LoVo (cell line): ENCODE data around the gene PINLYP.

Experiments used
- DNase-seq: peaks from one replicate; pipeline ENCODE4 v3.0.0-alpha.2; 2016; ENCODE audit warnings: low spot score

The PINLYP gene

DNA sequence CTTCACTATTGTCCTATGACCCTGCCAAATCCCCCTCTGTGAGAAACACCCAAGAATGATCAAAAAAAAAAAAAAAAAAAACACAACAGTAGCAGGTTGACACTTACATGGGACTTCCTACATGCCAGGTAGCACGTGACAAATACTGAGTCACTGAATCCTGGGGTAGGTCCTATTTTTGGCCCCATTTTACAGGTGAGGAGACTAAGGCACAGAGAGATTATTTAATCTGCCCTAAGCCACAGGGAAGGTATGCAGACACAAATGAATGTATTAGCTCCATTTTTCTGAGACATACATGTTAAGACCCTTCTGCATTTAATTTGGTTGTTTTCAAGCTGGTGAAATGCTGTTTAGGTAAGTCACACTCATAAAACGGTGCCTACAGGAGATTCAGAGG, 26.9 kb upstream of the PINLYP start:
- DNase-seq: no peak

DNA sequence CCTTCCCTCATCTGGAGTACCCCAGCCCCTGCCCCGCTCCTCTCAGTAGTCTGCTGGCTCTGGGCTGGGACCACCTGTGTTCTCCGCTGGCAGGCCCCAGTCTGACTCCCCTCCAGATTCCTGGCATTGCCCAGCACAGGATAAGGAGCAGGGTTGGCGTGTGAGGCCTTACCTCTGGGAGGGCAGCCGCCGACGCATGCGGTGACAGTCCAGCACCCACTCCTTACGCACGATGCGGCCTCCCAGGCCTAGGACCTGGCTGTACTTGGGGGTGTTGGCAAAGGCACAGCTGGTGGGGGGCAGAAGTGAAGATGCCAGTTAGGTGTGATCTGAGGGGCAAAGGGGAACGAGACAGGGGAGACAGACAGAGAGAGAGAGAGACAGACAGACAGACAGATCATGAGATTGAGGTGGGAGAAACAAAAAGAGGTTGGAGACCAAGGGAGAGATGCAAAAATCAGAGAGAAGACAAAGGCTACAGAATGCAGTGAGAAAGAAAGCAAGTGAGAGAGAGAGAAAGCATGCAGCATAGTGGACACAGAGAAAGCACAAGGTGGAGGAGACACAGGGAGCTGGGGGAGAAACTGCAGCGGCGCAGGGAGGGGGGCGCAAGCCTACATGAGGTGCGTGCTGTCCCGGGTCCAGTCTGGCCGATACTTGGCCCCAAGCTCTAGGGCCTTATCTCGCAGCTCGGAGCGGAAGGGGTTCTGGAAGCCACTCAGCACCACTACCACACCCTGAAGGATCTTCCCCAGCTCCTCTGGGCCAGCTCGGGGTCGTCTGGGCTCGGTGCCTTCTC, 24.0 kb upstream of the PINLYP start:
- no peak for DNase-seq

DNA sequence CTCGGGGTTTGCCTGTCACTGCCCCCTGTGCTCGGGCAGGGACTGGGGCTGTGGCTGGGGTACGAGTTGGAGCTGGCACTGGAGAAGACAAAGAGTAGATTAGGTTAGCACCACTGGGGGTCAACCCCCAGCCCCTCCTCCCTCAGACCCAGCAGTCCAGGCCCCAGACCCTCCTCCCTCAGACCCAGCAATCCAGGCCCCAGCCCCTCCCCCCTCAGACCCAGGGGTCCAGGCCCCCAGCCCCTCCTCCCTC, 23.5 kb upstream of the PINLYP start:
- no peak for DNase-seq

DNA sequence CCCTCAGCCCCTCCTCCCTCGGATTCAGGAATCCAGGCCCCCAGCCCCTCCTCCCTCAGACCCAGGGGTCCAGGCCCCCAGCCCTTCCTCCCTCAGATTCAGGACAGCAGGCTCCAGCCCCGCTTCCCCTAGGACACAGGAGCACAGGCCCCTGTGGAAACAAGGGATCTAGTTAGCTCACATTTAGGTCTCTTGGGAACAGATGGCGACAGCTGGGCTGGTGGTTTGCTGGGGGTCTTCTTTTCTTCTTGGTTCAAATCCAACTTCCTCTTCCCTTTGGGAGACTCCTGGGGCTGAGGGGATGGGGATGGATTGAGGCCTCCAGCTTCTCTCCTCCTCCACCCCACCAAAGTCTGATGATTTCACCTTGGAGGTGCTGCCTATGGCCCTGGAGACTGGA, 23.0 kb upstream of the PINLYP start:
- no peak for DNase-seq

DNA sequence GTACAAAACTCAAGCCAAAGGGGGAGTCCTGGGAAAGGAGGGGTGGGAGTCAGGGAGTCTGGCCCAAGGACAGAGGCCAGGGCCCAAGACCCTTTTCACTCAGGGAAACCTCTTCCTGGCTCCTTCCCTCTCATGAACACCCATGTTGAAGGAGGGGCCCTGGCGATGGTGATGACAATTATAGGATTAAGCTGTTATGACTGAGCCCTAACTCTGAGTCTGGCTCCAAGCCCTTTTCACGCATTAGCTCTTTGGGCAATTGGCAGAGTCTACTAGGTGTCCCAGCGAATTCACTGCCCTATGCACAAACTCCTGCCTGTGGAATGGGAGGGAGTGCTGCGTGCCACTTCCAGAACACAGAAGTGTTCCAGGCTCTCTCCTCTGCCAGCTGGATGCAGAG, 21.9 kb upstream of the PINLYP start:
- DNase-seq: no peak

DNA sequence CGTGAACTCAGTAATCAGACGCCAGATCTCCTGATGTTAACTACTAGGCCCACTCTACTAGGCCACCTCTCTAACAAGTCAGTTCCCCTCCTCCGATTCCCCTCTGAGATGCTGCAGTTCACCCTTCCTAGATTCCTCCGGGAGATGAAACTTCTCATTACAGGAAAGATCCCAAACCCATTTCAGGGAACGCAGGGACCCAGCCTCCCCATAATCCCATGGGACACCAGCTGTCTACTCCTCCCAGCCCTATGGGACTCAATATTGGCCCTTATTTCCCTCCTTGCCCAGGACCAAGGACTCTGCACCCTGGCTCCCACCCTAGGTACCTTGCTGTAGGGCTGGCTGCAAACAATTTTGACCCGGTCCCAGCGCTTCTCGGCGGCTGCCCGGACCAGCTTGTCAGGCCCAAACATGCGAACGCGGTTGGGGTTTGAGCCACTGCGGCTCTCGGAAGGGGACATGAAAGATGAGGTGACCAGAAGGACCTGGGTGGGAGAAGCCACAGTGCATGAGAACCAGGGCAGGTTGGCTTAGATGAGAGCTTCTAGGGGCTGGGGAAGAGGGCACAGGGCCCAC, 21.2 kb upstream of the PINLYP start:
- no peak for DNase-seq

DNA sequence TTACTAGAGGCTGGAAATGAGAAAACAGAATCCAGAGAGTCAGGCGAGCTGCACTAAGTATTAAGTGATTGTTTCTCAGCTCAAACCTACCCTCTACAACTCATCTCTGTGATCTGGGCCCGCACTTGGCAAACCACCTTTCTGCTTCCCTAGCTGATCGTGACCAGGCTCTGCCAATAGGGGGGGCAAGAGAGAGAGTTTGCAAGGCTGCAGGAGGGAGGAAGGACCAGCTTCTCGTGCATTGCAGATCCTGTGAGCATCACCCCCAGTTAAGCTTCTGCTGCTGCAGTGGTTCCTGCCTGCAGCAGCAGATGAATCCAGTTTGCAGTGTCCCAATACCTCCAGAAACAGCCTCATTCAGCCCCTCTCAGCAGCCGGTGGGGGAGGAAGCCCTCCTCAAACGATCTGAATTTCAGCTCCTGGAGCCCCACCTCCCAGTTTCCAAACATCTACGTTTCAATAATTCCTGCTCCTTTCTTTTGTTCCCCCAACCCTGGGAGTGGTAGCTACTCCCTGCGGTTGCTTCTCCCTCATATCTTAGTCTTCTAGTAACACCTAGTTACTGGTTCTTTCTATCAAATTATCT, 20.3 kb upstream of the PINLYP start:
- DNase-seq: peak; percentile 46

DNA sequence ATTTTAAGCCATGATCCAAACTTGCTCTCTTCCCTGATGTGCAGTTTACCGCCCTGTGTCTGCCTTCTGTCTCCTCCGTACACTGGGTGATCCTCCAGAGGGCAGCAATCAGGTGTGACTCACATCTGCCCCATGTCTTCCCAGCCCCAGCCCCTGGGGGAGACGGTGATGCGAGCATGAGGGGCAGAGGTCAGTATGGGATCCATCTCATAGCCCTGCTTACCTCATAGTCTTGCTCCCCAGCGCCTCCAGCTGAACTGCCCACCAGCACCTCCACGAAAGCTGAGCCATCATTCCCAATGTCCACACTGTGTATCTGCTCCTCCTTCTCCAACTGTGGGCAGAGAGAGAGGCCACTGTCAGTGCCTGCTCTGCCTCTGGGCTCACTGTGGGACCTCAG, 14.9 kb upstream of the PINLYP start:
- DNase-seq: no peak

DNA sequence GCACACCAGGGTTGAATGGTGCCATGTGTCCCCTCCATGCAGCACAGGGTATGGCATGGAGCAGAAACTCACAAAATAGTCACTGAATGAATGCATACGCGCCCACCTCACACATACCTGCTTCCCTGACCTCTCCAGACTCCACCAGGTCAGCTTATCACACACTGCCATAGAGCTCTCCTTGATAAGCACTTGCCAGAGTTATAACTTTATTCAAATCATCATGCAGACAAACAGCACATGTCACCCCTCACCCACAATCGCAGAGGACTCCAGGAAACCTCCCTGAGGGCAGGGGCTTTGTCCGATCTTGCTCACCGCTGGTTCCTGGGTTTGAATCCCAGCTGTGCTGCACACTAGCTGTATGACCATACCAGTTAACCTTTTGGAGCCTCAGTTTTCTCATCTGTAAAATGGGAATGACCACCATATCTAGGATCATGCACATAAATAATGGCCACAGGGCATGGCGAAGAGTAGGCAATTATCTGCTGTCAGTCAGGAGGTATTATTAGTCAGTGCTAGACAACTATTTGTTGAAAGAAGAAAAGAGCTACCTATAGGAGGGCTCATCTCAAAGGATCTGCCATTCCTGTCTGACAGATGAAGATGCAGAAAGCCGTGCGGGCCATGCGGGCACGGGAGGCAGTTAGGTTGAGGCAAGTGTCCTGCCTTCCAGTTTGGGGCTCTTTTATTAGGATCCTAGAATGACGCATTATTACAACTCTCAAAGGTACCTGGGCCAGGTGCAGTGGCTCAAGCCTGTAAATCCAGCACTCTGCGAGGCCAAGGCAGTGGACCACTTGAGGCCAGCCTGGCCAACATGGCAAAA, 14.2 kb upstream of the PINLYP start:
- no peak for DNase-seq

DNA sequence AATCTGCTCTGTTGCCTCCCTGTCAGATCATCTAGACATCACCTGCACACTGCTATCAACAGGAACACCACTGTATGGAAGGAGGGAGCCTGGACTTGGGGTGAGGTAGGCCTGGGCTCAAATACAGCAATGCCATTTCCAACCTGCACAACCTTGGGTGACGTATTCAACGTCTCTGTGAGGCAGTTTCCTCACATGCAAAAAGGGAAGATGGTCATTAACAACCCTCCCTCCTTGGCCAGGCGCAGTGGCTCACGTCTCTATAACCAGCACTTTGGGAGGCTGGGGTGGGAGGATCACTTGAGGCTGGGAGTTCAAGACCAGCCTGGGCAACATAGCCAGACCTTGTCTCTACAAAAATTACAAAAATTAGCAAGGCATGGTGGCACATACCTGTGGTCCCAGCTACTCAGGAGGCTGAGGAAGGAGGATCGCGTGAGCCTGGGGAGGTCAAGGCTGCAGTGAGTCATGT, 13.3 kb upstream of the PINLYP start:
- no peak for DNase-seq

DNA sequence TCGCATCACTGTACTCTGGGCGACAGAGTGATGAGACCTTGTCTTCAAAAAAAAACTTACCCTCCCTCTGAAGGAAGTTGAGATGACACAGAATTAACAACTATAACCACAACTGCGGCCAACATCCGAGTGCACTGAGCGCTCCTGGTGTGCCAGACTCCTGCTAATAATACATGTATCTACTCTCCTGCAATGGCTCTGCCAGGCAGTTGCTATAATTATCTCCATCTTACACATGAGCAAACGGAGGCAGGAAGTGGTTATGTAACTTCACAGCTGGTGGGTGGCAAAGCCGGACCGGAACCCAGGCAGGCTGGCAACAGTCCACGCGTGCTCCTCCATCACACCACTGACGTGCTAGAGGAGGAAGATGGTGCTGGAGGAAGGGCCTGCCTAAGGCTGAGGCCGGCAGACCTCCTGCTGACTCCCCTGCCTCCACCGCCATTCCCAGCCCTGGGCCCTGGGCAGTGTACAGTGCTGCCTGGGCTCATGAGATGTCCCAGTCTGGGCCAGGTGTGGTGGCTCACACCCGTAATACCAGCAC, 12.8 kb upstream of the PINLYP start:
- no peak for DNase-seq

DNA sequence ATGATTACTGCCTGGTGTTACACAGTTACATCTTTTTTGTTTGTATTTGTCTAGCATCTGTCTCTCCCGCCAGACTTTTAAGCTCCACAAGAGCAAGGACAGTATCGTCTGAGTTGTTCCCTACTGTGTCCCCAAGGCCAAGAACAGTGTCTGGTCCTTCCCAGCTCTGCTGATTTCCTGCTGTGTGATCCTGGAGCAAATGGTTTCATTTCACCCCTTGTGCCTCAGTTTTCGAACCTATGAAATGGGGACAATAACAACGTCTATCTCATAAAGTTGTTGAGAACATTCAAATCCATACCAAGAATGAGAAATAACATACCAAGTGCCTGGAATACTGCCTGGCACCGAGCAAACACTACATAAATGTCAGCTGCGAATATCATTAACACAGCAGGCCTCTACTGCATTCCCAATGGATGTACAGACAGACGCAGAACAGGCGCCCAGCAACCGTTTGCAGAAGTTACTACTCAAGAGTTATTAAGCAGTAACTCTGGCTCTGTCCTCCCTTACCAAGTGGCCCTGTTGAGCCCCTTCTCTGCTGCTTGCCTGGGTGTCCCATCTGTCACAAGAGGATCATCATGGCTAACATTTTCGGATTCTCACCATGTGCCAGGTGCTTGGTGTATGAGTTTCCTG, 11.7 kb upstream of the PINLYP start:
- no peak for DNase-seq

DNA sequence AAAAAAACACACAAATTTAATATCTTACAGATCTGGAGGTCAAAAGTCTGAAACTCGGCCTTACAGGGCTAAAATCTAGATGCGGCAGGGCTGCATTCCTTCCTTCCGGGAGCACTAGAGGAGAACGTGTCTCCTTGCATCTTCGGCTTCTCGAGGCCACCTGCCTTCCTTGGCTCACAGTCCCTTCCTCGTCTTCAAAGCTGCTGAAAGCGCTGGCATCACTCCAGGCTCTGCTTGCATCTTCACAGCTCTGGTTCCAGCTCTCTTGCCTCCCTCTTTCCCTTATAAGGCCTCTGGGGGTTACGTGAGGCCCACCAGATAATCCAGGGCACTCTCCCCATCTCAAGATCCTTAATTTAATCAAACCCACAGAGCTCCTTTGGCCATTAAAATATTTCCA, 10.8 kb upstream of the PINLYP start:
- DNase-seq: no peak

DNA sequence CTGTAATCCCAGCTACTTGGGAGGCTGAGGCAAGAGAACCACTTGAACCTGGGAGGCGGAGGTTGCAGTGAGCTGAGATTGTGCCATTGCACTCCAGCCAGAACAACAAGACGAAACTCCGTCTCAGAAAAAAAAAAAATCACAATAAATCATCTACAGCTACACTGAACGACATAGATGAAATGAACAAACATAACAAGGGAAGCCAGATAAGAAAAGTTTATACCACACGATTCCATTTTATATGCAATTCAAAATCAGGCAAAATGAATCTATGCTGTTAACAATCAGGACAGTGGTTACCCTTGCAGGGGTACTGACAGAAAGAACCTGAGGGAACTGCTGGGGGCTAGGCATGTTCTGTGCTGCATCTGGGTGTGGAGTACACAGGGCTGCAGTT, 5.9 kb upstream of the PINLYP start:
- DNase-seq: no peak

DNA sequence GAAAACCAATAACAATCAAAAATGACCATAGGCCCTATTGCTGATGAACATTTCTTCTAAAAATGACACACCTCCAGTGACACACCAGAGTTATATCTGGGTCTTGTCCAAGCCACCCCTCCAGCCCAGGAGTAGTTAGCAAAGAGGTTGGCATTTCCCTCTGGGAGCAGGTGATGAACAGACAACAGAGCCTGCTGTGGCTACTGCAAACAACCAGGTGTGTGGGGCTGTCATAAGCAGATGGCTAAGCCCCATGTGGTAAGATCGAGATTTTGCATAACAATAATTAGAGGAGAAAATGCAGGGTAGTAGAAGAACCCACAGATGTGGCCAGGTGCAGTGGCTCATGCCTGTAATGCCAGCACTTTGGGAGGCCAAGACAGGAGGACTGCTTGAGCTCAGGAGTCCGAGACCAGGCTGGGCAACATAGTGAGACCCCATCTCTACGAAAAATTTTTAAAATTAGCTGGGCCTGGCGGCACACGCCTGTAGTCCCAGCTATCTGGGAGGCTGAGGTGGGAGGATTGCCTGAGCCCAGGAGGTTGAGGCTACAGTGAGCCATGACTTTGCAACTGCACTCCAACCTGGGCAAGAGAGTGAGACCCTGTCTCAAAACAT, 5.3 kb upstream of the PINLYP start:
- DNase-seq: no peak

DNA sequence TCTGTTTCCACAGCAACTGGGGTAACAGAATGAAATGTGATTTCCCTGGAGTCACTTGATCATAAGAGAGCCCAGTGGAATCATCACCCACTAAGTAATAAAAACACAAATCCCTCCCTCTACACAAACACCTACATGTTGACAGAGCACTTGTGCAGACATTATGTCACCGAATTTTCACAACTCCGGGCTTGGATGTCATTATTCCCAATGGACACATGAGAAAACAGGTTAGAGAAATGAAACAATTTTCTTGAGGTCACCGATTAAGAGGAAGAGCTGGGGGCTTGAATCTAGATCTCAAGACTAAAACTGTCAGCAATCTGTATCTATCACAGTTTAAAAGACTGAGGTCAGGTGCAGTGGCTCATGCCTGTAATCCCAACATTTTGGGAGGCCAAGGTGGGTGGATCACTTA, 3.4 kb upstream of the PINLYP start:
- DNase-seq: no peak

DNA sequence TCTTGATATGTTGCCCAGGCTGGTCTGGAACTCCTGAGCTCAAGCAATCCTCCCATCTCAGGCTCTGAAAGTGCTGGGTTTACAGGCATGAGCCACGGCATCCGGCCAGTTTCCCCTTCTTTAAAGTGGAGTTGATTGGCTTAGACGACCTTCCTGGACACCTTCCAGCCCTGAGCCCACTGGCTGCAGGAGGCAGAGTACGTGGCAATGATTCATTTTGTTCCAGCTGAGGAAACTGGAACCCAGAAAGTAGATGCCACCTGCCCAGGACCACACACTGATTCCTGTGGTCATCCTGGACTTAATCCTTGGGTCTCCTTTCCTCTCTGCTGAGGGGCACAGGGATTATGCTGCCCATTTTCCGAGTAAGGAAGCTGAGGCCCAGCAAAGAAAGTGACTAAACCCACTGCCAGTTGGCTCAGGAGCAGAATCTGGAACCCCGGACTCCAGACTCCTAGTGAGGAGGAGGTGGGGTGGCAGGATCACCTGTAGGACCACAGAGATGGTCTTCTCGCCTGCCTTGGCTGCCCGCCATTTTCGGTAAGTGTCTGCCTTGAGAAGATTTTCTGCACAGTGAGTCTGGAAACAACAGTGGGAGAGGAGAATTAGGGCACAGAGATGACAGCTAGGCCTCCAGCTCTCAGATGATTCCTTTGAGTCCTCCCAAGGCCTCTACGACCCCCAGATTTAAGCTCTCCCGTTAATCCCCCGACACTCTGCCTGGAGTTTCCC, 1.0 kb upstream of the PINLYP start:
- DNase-seq: no peak

DNA sequence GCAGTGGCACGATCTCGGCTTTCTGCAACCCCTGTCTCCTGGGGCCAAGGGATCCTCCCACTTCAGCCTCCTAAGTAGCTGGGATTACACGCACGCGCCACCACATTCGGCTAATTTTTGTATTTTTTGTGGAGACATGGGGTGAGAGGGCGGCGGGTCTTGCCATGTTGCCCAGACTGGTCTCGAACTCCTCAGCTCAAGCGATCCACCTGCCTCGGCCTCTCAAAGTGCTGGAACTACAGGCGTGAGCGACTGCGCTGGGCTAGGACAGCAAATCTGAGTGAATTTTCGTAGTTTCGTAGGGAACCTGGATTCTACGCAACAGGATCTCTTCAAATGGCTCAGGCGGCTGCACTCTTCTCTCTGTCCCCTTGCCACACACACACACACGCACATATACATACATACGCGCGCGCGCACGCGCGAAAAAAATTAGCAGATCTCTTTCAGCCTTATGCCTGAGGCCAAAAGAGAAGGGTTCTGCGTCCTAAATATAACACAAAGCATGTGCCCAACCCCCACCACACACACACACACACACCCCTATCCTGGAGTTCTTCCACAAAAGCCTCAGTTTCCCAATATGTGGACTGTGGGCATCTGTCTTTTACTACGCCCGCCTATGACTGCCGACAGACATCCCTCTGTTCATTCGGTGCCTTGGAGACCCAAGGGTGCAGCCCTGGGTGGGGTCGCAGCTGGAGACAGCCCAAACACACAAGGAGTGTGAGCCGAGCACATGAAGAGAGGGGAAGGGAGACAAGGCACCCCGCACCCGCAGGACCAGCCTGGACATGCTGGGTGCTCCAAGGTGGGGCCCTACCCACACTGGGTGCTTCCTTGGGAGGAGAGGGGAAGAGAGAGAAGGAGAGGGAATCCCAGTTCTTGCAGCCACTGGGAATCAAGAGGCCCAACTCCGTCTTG, 616 bp downstream of the PINLYP start:
- DNase-seq: no peak

DNA sequence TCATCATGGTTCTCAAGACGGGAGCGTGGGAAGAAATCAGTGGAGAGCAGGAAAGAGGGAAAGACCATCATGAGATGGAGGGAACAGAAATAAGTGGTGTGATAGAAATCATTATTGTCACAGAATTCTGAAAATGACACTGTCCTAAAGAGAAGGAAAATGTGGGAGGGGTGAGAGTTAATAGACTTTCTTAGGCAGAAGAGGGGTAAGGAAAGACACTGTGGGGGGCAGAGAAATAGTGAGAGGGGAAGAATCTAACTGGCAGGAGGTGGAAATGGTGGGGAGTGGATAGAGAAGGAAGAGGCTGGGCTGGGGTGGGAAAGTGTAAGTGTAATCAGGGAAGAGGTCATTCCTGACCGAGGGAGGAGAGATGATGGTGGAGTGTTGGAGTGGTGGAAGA, 3.2 kb downstream of the PINLYP start:
- DNase-seq: no peak

DNA sequence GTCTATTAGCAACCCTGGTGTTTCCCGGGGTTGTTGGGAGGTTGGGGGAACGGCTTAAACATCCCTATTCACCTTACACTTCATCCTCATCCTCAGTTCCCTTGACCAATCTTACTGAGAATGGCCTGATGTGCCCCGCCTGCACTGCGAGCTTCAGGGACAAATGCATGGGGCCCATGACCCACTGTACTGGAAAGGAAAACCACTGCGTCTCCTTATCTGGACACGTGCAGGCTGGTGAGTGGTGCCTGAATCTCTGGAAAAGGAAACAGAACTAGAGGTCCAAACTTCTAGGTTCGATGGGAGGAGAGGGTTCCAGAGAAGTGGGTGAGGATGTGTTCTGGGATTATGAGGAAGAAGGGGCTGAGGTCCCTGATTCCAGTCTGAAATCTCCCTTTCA, 5.9 kb downstream of the PINLYP start:
- no peak for DNase-seq
